ENCODE measurements around the gene ERMN. TPM values are rescaled to one million over a fixed set of nuclear protein-coding genes. Genes with fewer than 3 reads are reported as not detected.

ERMN gene
- total RNA-seq, 2 donors from 2014 or later = 1.3 TPM; not detected in 1

- no peak for ATAC-seq (ENCODE audit: insufficient number of reproducible peaks, low FRiP score, low read depth)
- no peaks in the 10 kb centered on the region for H3K4me1 ChIP-seq (ENCODE audit: control insufficient read depth in 1 of 2, low read depth in 2 of 2)
- H3K4me3 ChIP-seq = no peak overlapping the region
- H3K36me3 ChIP-seq = no peaks in the 10 kb centered on the region
- DNase-seq (ENCODE audit: low spot score) = no peak
- H3K27me3 ChIP-seq (replicated peaks; ENCODE audit: insufficient read depth) = no peaks in the 10 kb centered on the region
- no peaks in the 10 kb centered on the region for H3K9me3 ChIP-seq
- no peak for TF ChIP-seq CTCF (IDR thresholded peaks at IDR 0.05)
- no peak overlapping the region for H3K27ac ChIP-seq
Observed at GRCh38 chr2:157315901-157316300, 9.7 kb downstream of the ERMN start.

- DNase-seq (ENCODE audit: low spot score) (no peak), ATAC-seq (ENCODE audit: insufficient number of reproducible peaks, low FRiP score, low read depth) (no peak)
- Histone ChIP-seq H3K27me3 (replicated peaks; ENCODE audit: insufficient read depth) (no peaks in the 10 kb centered on the region), H3K4me3 (no peak overlapping the region), H3K4me1 (ENCODE audit: control insufficient read depth in 1 of 2, low read depth in 2 of 2) (no peaks in the 10 kb centered on the region), H3K27ac (no peak overlapping the region), H3K36me3 (no peaks in the 10 kb centered on the region), H3K9me3 (no peaks in the 10 kb centered on the region)
- no peak for TF ChIP-seq CTCF (IDR thresholded peaks at IDR 0.05)
Observed at GRCh38 chr2:157312866-157313486, 12.6 kb downstream of the ERMN start.

GRCh38 chr2:157311706-157312105, 13.9 kb downstream of the ERMN start:
- TF ChIP-seq CTCF (IDR thresholded peaks at IDR 0.05) = no peak
- Histone ChIP-seq H3K4me3 (no peak overlapping the region), H3K27ac (no peak overlapping the region), H3K27me3 (replicated peaks; ENCODE audit: insufficient read depth) (no peaks in the 10 kb centered on the region), H3K4me1 (ENCODE audit: control insufficient read depth in 1 of 2, low read depth in 2 of 2) (no peaks in the 10 kb centered on the region), H3K36me3 (no peaks in the 10 kb centered on the region), H3K9me3 (no peaks in the 10 kb centered on the region)
- no peak for ATAC-seq (ENCODE audit: insufficient number of reproducible peaks, low FRiP score, low read depth)
- no peak for DNase-seq (ENCODE audit: low spot score)

GRCh38 chr2:157309878-157310277, 15.7 kb downstream of the ERMN start:
- no peak for ATAC-seq (ENCODE audit: insufficient number of reproducible peaks, low FRiP score, low read depth)
- H3K4me1 ChIP-seq (ENCODE audit: control insufficient read depth in 1 of 2, low read depth in 2 of 2) = no peaks in the 10 kb centered on the region

GRCh38 chr2:157307021-157307420, 18.6 kb downstream of the ERMN start:
- Histone ChIP-seq H3K36me3 (no peaks in the 10 kb centered on the region), H3K4me1 (ENCODE audit: control insufficient read depth in 1 of 2, low read depth in 2 of 2) (no peaks in the 10 kb centered on the region), H3K4me3 (no peak overlapping the region), H3K27me3 (replicated peaks; ENCODE audit: insufficient read depth) (no peaks in the 10 kb centered on the region), H3K27ac (no peak overlapping the region), H3K9me3 (no peaks in the 10 kb centered on the region)
- TF ChIP-seq CTCF (IDR thresholded peaks at IDR 0.05) = no peak
- no peak for ATAC-seq (ENCODE audit: insufficient number of reproducible peaks, low FRiP score, low read depth)
- DNase-seq (ENCODE audit: low spot score) = no peak

More at GRCh38 chr2:157309878-157310277, 15.7 kb downstream of the ERMN start:
- TF ChIP-seq CTCF (IDR thresholded peaks at IDR 0.05) = no peak
- Histone ChIP-seq H3K27ac (no peak overlapping the region), H3K4me3 (no peak overlapping the region), H3K9me3 (no peaks in the 10 kb centered on the region), H3K36me3 (no peaks in the 10 kb centered on the region), H3K27me3 (replicated peaks; ENCODE audit: insufficient read depth) (no peaks in the 10 kb centered on the region)
- no peak for DNase-seq (ENCODE audit: low spot score)

All from thoracic aorta (tissue), 2 donors.